Astrocyte (in vitro differentiated cells and primary cell): ENCODE results near the gene PPIG. TPM values are rescaled to one million over a fixed set of nuclear protein-coding genes. Genes with fewer than 3 reads are reported as not detected.

Source experiments
- DNase-seq: peaks from one replicate; pipeline ENCODE4 v3.0.0-alpha.2; 2010; ENCODE audit warnings: low read depth
- FAIRE-seq: peaks from 2 replicates; lab custom pipeline; 2011; peaks lifted over from hg19 to GRCh38; lab: Jason Lieb, UNC
- H2AFZ ChIP-seq: 2 replicates; pipeline ENCODE4 v1.6.0; 2012; ENCODE audit warnings: low read depth, low read length, inconsistent platforms
- H3K27ac ChIP-seq: 2 replicates; pipeline ENCODE4 v1.5.1; 2011; ENCODE audit warnings: low read depth, low read length, inconsistent platforms
- H3K27me3 ChIP-seq: 2 replicates; pipeline ENCODE4 v1.6.0; 2011; ENCODE audit warnings: low read length, inconsistent platforms; ENCODE audit not compliant: insufficient read depth
- H3K36me3 ChIP-seq: 2 replicates; pipeline ENCODE4 v1.5.1; 2011; ENCODE audit warnings: low read length, inconsistent platforms; ENCODE audit not compliant: insufficient read depth
- H3K4me1 ChIP-seq: 2 replicates; pipeline ENCODE4 v1.5.1; 2011; ENCODE audit warnings: low read length, inconsistent platforms; ENCODE audit not compliant: insufficient read depth
- H3K4me2 ChIP-seq: 2 replicates; pipeline ENCODE4 v1.6.0; 2012; ENCODE audit warnings: low read length, inconsistent platforms
- H3K4me3 ChIP-seq: 2 replicates; pipeline ENCODE4 v1.5.1; 2011; ENCODE audit warnings: low read depth, mild to moderate bottlenecking, low read length, inconsistent platforms; ENCODE audit not compliant: insufficient read depth
- H3K79me2 ChIP-seq: 2 replicates; pipeline ENCODE4 v1.6.0; 2012; ENCODE audit warnings: mild to moderate bottlenecking, low read length, inconsistent platforms; ENCODE audit not compliant: insufficient read depth
- H3K9ac ChIP-seq: 2 replicates; pipeline ENCODE4 v1.6.0; 2012; ENCODE audit warnings: mild to moderate bottlenecking, low read length, inconsistent platforms
- H3K9me3 ChIP-seq: 2 replicates; pipeline ENCODE4 v1.5.1; 2012; ENCODE audit warnings: low read depth, mild to moderate bottlenecking, low read length, inconsistent platforms; ENCODE audit not compliant: insufficient read depth
- H4K20me1 ChIP-seq: 2 replicates; pipeline ENCODE4 v1.6.0; 2012; ENCODE audit warnings: low read length, inconsistent platforms; ENCODE audit not compliant: insufficient read depth
- H3K27ac Mint-ChIP-seq: one replicate; pipeline ENCODE4 v1.8.0; 2021; ENCODE audit warnings: mild to moderate bottlenecking, mixed read lengths; ENCODE audit not compliant: unreplicated experiment
- H3K27me3 Mint-ChIP-seq: one replicate; pipeline ENCODE4 v1.8.0; 2021; ENCODE audit warnings: low read depth, mixed read lengths; ENCODE audit not compliant: unreplicated experiment
- H3K36me3 Mint-ChIP-seq: one replicate; pipeline ENCODE4 v1.8.0; 2021; ENCODE audit warnings: low read depth, mixed read lengths; ENCODE audit not compliant: unreplicated experiment
- H3K4me1 Mint-ChIP-seq: one replicate; pipeline ENCODE4 v1.8.0; 2021; ENCODE audit warnings: low read depth, mixed read lengths; ENCODE audit not compliant: unreplicated experiment
- H3K4me3 Mint-ChIP-seq: one replicate; pipeline ENCODE4 v1.8.0; 2021; ENCODE audit warnings: mild to moderate bottlenecking, moderate library complexity, mixed read lengths; ENCODE audit not compliant: unreplicated experiment
- H3K9me3 Mint-ChIP-seq: one replicate; pipeline ENCODE4 v1.8.0; 2021; ENCODE audit warnings: mild to moderate bottlenecking, mixed read lengths; ENCODE audit not compliant: unreplicated experiment
- CTCF ChIP-seq: IDR thresholded peaks from 2 replicates; pipeline ENCODE4 v1.5.1; 2011; ENCODE audit warnings: low read depth, mild to moderate bottlenecking, inconsistent platforms, low read length, moderate library complexity; ENCODE audit not compliant: insufficient read depth
- EZH2 ChIP-seq: IDR thresholded peaks from 2 replicates; pipeline ENCODE4 v1.6.1; 2012; ENCODE audit warnings: mild to moderate bottlenecking, low read length, inconsistent platforms; ENCODE audit not compliant: insufficient read depth
- total RNA-seq: library from RNA; stranded (reverse); gene quantifications from 2 replicates; pipeline ENCODE4 v1.2.1, GENCODE V29; 2021

The PPIG gene
- total RNA-seq, 1 donor from 2014 or later, result 40.2 TPM

GRCh38 chr2:169625781-169626180, 41.6 kb downstream of the PPIG start:
- no peaks in the 10 kb centered on the region for H3K9me3 ChIP-seq
- H3K27ac Mint-ChIP-seq, result no peak overlapping the region
- DNase-seq (no peak), FAIRE-seq (no peak)
- no peak overlapping the region for H3K4me3 Mint-ChIP-seq
- no peak overlapping the region for H2AFZ ChIP-seq
- H3K36me3 ChIP-seq, result peaks cover 20% of the 10 kb centered on the region
- no peak overlapping the region for H3K4me2 ChIP-seq
- no peaks in the 10 kb centered on the region for H3K9me3 Mint-ChIP-seq
- peaks cover 3% of the 10 kb centered on the region for H3K36me3 Mint-ChIP-seq
- H3K27me3 ChIP-seq, result no peaks in the 10 kb centered on the region
- no peak overlapping the region for H3K4me3 ChIP-seq
- peaks cover 12% of the 10 kb centered on the region for H3K79me2 ChIP-seq
- TF ChIP-seq EZH2 (no peak), CTCF (no peak)
- no peak overlapping the region for H3K9ac ChIP-seq
- no peaks in the 10 kb centered on the region for H3K4me1 Mint-ChIP-seq
- no peak overlapping the region for H3K27ac ChIP-seq
- peaks cover 19% of the 10 kb centered on the region for H4K20me1 ChIP-seq
- no peaks in the 10 kb centered on the region for H3K27me3 Mint-ChIP-seq
- no peaks in the 10 kb centered on the region for H3K4me1 ChIP-seq

- FAIRE-seq (no peak), DNase-seq (no peak)
- Histone ChIP-seq H3K27ac (no peak overlapping the region), H3K4me3 (no peak overlapping the region), H3K9ac (no peak overlapping the region), H3K9me3 (no peaks in the 10 kb centered on the region), H3K4me1 (no peaks in the 10 kb centered on the region), H3K27me3 (no peaks in the 10 kb centered on the region), H3K4me2 (no peak overlapping the region), H3K36me3 (peaks cover 41% of the 10 kb centered on the region), H3K79me2 (no peaks in the 10 kb centered on the region), H2AFZ (no peak overlapping the region), H4K20me1 (no peaks in the 10 kb centered on the region)
- Mint-ChIP-seq H3K36me3 (no peaks in the 10 kb centered on the region), H3K4me3 (no peak overlapping the region), H3K9me3 (no peaks in the 10 kb centered on the region), H3K27ac (no peak overlapping the region), H3K27me3 (no peaks in the 10 kb centered on the region), H3K4me1 (peaks cover 4% of the 10 kb centered on the region)
- TF ChIP-seq EZH2, result no peak
- no peak for TF ChIP-seq CTCF
Observed at GRCh38 chr2:169636440-169637097, 52.4 kb downstream of the PPIG start.

DNA sequence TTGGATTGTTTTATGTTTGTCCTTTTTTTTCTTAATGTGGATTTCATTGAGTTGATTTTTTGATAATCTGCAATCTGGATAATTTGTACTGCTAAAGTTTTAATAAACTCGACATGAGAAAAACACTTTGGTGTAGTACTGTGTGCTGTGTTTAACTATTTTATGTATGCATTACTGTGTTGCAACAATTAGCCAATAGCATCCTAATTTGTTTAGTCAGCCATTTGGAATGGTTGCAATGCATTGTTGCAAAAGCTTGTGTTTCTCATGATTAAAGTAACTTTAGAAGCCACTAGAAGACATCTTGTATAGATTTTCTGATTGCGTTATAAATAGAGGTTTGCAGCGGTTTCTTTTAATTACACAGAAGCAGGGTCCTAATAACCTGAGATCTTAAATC, 53.5 kb downstream of the PPIG start:
- no peaks in the 10 kb centered on the region for H3K27me3 ChIP-seq
- no peak overlapping the region for H3K27ac Mint-ChIP-seq
- no peaks in the 10 kb centered on the region for H3K4me1 ChIP-seq
- no peak overlapping the region for H2AFZ ChIP-seq
- no peak overlapping the region for H3K4me2 ChIP-seq
- peaks cover 34% of the 10 kb centered on the region for H3K36me3 ChIP-seq
- no peaks in the 10 kb centered on the region for H3K9me3 ChIP-seq
- no peaks in the 10 kb centered on the region for H3K9me3 Mint-ChIP-seq
- H3K9ac ChIP-seq, result no peak overlapping the region
- H3K4me1 Mint-ChIP-seq, result peaks cover 4% of the 10 kb centered on the region
- H3K27me3 Mint-ChIP-seq, result no peaks in the 10 kb centered on the region
- H3K79me2 ChIP-seq, result no peaks in the 10 kb centered on the region
- no peaks in the 10 kb centered on the region for H4K20me1 ChIP-seq
- FAIRE-seq (peak; percentile 45), DNase-seq (peak; percentile 23)
- H3K27ac ChIP-seq, result no peak overlapping the region
- no peaks in the 10 kb centered on the region for H3K36me3 Mint-ChIP-seq
- H3K4me3 ChIP-seq, result no peak overlapping the region
- no peak overlapping the region for H3K4me3 Mint-ChIP-seq
- TF ChIP-seq CTCF (no peak), EZH2 (no peak)
